K562 (cell line): ENCODE measurements around the gene TAF3. TPM values are rescaled to one million over a fixed set of nuclear protein-coding genes. Genes with fewer than 3 reads are reported as not detected.

Experiments
- ATAC-seq: fragments of 200-7000 bp; cut with Tn5 transposase; 3 replicates; pipeline ENCODE4 v1.9.1; 2020; ENCODE audit warnings: moderate library complexity
- BruUV-seq: library from RNA; stranded (reverse); fragments of 400-500 nt; replicated peaks from 2 replicates; lab custom pipeline; 2021; lab: Mats Ljungman, UMichigan
- CTCF ChIA-PET: fragments of 300-600 bp; formaldehyde crosslinking; extraction: SDS; loops from one replicate; lab custom pipeline; 2021; ENCODE audit warnings: low intra/inter-chr PET ratio; lab: Yijun Ruan, JAX
- POLR2A ChIA-PET: fragments of 300-600, 350-650 bp; sonication (Branson Sonifier 250); formaldehyde crosslinking; extraction: SDS; loops from one replicate; lab custom pipeline; 2021; ENCODE audit warnings: antibody characterized with exemption, inconsistent platforms; lab: Yijun Ruan, JAX
- DNase-seq, 4 experiments: peaks; one replicate each; pipeline versions ENCODE4 v3.0.0 to v3.0.0-alpha.2; 2011 to 2018; ENCODE audit warnings: low spot score in 3 of 4, mixed read lengths in 3 of 4; ENCODE audit errors: extremely low read depth in 1 of 4
- FAIRE-seq: peaks from 2 replicates; lab custom pipeline; 2011; peaks lifted over from hg19 to GRCh38; lab: Jason Lieb, UNC
- H2AFZ ChIP-seq: 2 replicates; pipeline ENCODE4 v1.6.0; 2011; ENCODE audit warnings: low read depth, low read length, control low read depth, inconsistent platforms
- H3K27ac ChIP-seq: fragments of 200-600 bp; 3 replicates; pipeline ENCODE4 v1.8.0; 2011; ENCODE audit warnings: low read depth, mild to moderate bottlenecking, control low read depth, inconsistent platforms, low read length, moderate library complexity, mixed read lengths; ENCODE audit errors: extremely low read depth
- H3K27me3 ChIP-seq, 2 experiments: fragments of 300-600 bp in 1 of 2; 2 replicates in 1 of 2; 3 replicates in 1 of 2; pipeline versions ENCODE4 v1.6.0 to v1.8.0; 2011; ENCODE audit warnings: inconsistent platforms in 2 of 2, low read length in 2 of 2, mild to moderate bottlenecking in 1 of 2, mixed read lengths in 1 of 2, moderate library complexity in 1 of 2; ENCODE audit not compliant: control insufficient read depth in 2 of 2, insufficient read depth in 2 of 2
- H3K36me3 ChIP-seq: fragments of 300-600 bp; 3 replicates; pipeline ENCODE4 v1.8.0; 2011; ENCODE audit warnings: mild to moderate bottlenecking, low read length, inconsistent platforms; ENCODE audit not compliant: control insufficient read depth, insufficient read depth
- H3K4me1 ChIP-seq, 2 experiments: fragments of 200-600 bp in 1 of 2; replicated peaks in 1 of 2; 2 replicates in 1 of 2; 3 replicates in 1 of 2; pipeline versions ENCODE4 v1.5.1 to v1.8.0; 2011; ENCODE audit warnings: inconsistent platforms in 2 of 2, low read length in 2 of 2, mild to moderate bottlenecking in 1 of 2, mixed read lengths in 1 of 2, moderate library complexity in 1 of 2; ENCODE audit not compliant: control insufficient read depth in 2 of 2, insufficient read depth in 2 of 2
- H3K4me2 ChIP-seq: 2 replicates; pipeline ENCODE4 v1.6.1; 2011; ENCODE audit warnings: low read length, control low read depth, inconsistent platforms, mixed read lengths; ENCODE audit not compliant: insufficient read depth
- H3K4me3 ChIP-seq: fragments of 200-600 bp; sonication (generic), shearing (Covaris generic); 2 replicates; pipeline ENCODE4 v1.5.1; 2016; ENCODE audit warnings: control low read depth, inconsistent platforms
- H3K79me2 ChIP-seq: fragments of 200-600 bp; 3 replicates; pipeline ENCODE4 v1.8.0; 2011; ENCODE audit warnings: low read length, inconsistent platforms; ENCODE audit not compliant: control insufficient read depth, insufficient read depth
- H3K9ac ChIP-seq, 2 experiments: 2 replicates each; pipeline versions ENCODE4 v1.6.0 to v1.6.1; 2011; ENCODE audit warnings: low read depth in 2 of 2, low read length in 2 of 2, control low read depth in 1 of 2, inconsistent platforms in 1 of 2, mild to moderate bottlenecking in 1 of 2, mixed read lengths in 1 of 2; ENCODE audit not compliant: insufficient read depth in 1 of 2
- H3K9me1 ChIP-seq: one replicate; pipeline ENCODE4 v1.6.0; 2011; ENCODE audit warnings: inconsistent platforms, mild to moderate bottlenecking, low read length, moderate library complexity; ENCODE audit not compliant: control insufficient read depth, insufficient read depth
- H3K9me3 ChIP-seq: replicated peaks from 2 replicates; pipeline ENCODE4 v1.5.1; 2011; ENCODE audit warnings: low read depth, low read length, inconsistent platforms; ENCODE audit not compliant: control insufficient read depth, insufficient read depth
- H4K20me1 ChIP-seq: replicated peaks from 2 replicates; pipeline ENCODE4 v1.6.1; 2011; ENCODE audit warnings: low read length, inconsistent platforms, mixed read lengths; ENCODE audit not compliant: control insufficient read depth, insufficient read depth
- NR1H2 ChIP-seq: sonication (generic); formaldehyde crosslinking; IDR thresholded peaks from 2 replicates; pipeline ENCODE4 v1.4.0; 2020; ENCODE audit warnings: mild to moderate bottlenecking, missing genetic modification reagents
- TAF7 ChIP-seq: fragments of 450-650 bp; IDR thresholded peaks from 2 replicates; pipeline ENCODE4 v1.6.1; 2016; ENCODE audit warnings: missing genetic modification characterization, missing compliant biosample characterization
- ZC3H4 ChIP-seq: sonication (generic); formaldehyde crosslinking; IDR thresholded peaks from 2 replicates; pipeline ENCODE4 v1.9.0; 2021; ENCODE audit warnings: missing genetic modification reagents, borderline replicate concordance
- ZNF124 ChIP-seq: sonication (generic); formaldehyde crosslinking; IDR thresholded peaks from 2 replicates; pipeline ENCODE4 v1.8.1; 2022; ENCODE audit warnings: missing genetic modification reagents
- ZNF586 ChIP-seq: fragments of 450-650 bp; formaldehyde crosslinking; conservative IDR thresholded peaks from 2 replicates; pipeline ENCODE4 v1.4.0; 2020; ENCODE audit warnings: mild to moderate bottlenecking, moderate library complexity
- ZNF76 ChIP-seq: fragments of 250-450 bp; sonication (Bioruptor Pico); IDR thresholded peaks from 2 replicates; pipeline ENCODE4 v1.4.0; 2020; ENCODE audit warnings: mild to moderate bottlenecking, moderate library complexity, borderline replicate concordance
- WGBS: fragments of 100-300 bp; shearing (Covaris generic); methylation state at CpG from one replicate; pipeline ENCODE4 v1.1.6; 2016; ENCODE audit warnings: low coverage, mixed read lengths; ENCODE audit not compliant: insufficient coverage; ENCODE audit errors: missing lambda C conversion rate; 5-methylcytosine and 5-hydroxymethylcytosine counted together
- in situ Hi-C: fragments of 300-500 bp; cut with MboI; formaldehyde crosslinking; loops from 4 replicates; pipeline ENCODE4 v1.15.0; 2018; ENCODE audit warnings: inconsistent platforms, mixed read lengths
- intact Hi-C: fragments of 100-400 bp; cut with micrococcal nuclease; formaldehyde crosslinking; loops from 2 replicates; pipeline ENCODE4 v1.14.2; 2022
- polyA plus RNA-seq, 8 experiments: library from polyadenylated mRNA; depleted of rRNA in 4 of 8; stranded (reverse) in 5 of 8; unstranded in 3 of 8; fragments of >200 nt; fragmentation: Nextera tagmentation in 2 of 8; fragmentation: Illumina TruSeq in 1 of 8; extraction: Ambion mirVana in 2 of 8; extraction: Trizol in 1 of 8; gene quantifications; 2 replicates each; pipeline versions ENCODE4 v1.2.1 to v1.2.3, GENCODE V29; 2011 to 2014; ENCODE audit warnings: inconsistent platforms in 1 of 8, missing spikeins in 1 of 8
- total RNA-seq, 7 experiments: library from RNA; depleted of rRNA in 6 of 7; stranded (reverse); fragments of >200 nt in 6 of 7; fragmentation: Illumina TruSeq in 2 of 7; extraction: Trizol in 2 of 7; gene quantifications; 2 replicates each; pipeline versions ENCODE4 v1.2.1 to v1.2.3, GENCODE V29; 2011 to 2021; ENCODE audit warnings: low replicate concordance in 1 of 7
- TF ChIP-seq, protein P1 (sequence below): fragments of 450-650 bp; conservative IDR thresholded peaks from 2 replicates; pipeline ENCODE4 v1.6.1; 2016; ENCODE audit warnings: missing genetic modification characterization, low read depth, mild to moderate bottlenecking, control low read depth, missing compliant biosample characterization
- TF ChIP-seq, protein P2 (sequence below), 2 experiments: fragments of 450-650 bp; IDR thresholded peaks; 2 replicates each; pipeline ENCODE4 v1.6.1; 2016
- TF ChIP-seq, protein P3 (sequence below): fragments of 250-450 bp; sonication (Bioruptor Pico); IDR thresholded peaks from 2 replicates; pipeline ENCODE4 v1.4.0; 2020; ENCODE audit warnings: mild to moderate bottlenecking, moderate library complexity, borderline replicate concordance
- TF ChIP-seq, protein P4 (sequence below): fragments of 250-450 bp; sonication (Bioruptor Pico); IDR thresholded peaks from 2 replicates; pipeline ENCODE4 v1.4.0; 2020; ENCODE audit warnings: mild to moderate bottlenecking

Gene TAF3
- total and polyA plus RNA-seq, 9 of the 15 experiments (the other 6 are each of a cell fraction or from before 2014, with no cell fraction given), result 1.5 to 9.9 (median 4.1) TPM

DNA sequence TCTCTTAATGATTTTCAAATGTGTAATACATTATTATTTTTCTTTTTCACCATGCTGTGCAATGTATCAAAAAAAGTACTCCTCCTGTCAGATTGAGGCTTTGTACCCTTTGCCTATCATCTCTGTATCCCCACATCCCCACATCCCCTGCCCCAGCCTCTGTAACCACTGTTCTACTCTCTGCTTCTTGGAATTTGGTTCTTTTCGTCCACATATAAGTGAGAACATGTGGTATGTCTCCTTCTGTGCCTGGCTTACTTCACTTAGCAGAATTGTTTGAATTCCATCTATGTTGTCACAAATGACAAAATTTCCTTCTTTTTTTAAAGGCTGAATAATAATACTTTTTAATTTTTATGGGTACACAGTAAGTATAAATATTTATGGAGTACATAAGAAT is 13.8 kb downstream of the TAF3 start:
- FAIRE-seq (no peak), DNase-seq (no peak)
- Histone ChIP-seq H4K20me1 (no peaks in the 10 kb centered on the region), H2AFZ (no peak overlapping the region), H3K79me2 (peaks cover 24% of the 10 kb centered on the region; the same call in 2 of the 3 replicates), H3K9me3 (no peaks in the 10 kb centered on the region), H3K4me2 (no peak overlapping the region), H3K27ac (no peak overlapping the region), H3K36me3 (peaks cover 9% of the 10 kb centered on the region; the same call in 2 of the 3 replicates), H3K27me3 (no peaks in the 10 kb centered on the region), H3K4me3 (no peak overlapping the region), H3K9ac (no peak overlapping the region)
- POLR2A ChIA-PET, result no interaction called here
- intact Hi-C loops, result no loop called here
- no peak for TF ChIP-seq ZNF586
- TF ChIP-seq ZNF76 (CRISPR knock-in tag), result no peak
- TF ChIP-seq TAF7 (tag), result no peak
- TF ChIP-seq ZC3H4 (CRISPR knock-in tag), result no peak
- TF ChIP-seq, protein P1, sequence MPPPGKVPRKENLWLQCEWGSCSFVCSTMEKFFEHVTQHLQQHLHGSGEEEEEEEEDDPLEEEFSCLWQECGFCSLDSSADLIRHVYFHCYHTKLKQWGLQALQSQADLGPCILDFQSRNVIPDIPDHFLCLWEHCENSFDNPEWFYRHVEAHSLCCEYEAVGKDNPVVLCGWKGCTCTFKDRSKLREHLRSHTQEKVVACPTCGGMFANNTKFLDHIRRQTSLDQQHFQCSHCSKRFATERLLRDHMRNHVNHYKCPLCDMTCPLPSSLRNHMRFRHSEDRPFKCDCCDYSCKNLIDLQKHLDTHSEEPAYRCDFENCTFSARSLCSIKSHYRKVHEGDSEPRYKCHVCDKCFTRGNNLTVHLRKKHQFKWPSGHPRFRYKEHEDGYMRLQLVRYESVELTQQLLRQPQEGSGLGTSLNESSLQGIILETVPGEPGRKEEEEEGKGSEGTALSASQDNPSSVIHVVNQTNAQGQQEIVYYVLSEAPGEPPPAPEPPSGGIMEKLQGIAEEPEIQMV (tag), result no peak
- TF ChIP-seq ZNF124, result no peak
- TF ChIP-seq, protein P2, sequence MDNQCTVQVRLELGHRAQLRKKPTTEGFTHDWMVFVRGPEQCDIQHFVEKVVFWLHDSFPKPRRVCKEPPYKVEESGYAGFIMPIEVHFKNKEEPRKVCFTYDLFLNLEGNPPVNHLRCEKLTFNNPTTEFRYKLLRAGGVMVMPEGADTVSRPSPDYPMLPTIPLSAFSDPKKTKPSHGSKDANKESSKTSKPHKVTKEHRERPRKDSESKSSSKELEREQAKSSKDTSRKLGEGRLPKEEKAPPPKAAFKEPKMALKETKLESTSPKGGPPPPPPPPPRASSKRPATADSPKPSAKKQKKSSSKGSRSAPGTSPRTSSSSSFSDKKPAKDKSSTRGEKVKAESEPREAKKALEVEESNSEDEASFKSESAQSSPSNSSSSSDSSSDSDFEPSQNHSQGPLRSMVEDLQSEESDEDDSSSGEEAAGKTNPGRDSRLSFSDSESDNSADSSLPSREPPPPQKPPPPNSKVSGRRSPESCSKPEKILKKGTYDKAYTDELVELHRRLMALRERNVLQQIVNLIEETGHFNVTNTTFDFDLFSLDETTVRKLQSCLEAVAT (IDR thresholded peaks at IDR 0.05), result no peak
- TF ChIP-seq, protein P3, sequence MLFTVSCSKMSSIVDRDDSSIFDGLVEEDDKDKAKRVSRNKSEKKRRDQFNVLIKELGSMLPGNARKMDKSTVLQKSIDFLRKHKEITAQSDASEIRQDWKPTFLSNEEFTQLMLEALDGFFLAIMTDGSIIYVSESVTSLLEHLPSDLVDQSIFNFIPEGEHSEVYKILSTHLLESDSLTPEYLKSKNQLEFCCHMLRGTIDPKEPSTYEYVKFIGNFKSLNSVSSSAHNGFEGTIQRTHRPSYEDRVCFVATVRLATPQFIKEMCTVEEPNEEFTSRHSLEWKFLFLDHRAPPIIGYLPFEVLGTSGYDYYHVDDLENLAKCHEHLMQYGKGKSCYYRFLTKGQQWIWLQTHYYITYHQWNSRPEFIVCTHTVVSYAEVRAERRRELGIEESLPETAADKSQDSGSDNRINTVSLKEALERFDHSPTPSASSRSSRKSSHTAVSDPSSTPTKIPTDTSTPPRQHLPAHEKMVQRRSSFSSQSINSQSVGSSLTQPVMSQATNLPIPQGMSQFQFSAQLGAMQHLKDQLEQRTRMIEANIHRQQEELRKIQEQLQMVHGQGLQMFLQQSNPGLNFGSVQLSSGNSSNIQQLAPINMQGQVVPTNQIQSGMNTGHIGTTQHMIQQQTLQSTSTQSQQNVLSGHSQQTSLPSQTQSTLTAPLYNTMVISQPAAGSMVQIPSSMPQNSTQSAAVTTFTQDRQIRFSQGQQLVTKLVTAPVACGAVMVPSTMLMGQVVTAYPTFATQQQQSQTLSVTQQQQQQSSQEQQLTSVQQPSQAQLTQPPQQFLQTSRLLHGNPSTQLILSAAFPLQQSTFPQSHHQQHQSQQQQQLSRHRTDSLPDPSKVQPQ (CRISPR knock-in tag), result no peak
- TF ChIP-seq, protein P4, sequence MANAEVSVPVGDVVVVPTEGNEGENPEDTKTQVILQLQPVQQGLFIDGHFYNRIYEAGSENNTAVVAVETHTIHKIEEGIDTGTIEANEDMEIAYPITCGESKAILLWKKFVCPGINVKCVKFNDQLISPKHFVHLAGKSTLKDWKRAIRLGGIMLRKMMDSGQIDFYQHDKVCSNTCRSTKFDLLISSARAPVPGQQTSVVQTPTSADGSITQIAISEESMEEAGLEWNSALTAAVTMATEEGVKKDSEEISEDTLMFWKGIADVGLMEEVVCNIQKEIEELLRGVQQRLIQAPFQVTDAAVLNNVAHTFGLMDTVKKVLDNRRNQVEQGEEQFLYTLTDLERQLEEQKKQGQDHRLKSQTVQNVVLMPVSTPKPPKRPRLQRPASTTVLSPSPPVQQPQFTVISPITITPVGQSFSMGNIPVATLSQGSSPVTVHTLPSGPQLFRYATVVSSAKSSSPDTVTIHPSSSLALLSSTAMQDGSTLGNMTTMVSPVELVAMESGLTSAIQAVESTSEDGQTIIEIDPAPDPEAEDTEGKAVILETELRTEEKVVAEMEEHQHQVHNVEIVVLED (CRISPR knock-in tag), result no peak
- TF ChIP-seq NR1H2, result no peak
- TF ChIP-seq, all 486 proteins: peak for 0
- WGBS, result 80% methylated on average over 1 of the region's 1 CpG
- in situ Hi-C loops, result no loop called here
- no peaks in the 10 kb centered on the region for H3K9me1 ChIP-seq
- ATAC-seq, result no peak
- no peaks in the 10 kb centered on the region; a peak in 1 of 5 replicates for H3K4me1 ChIP-seq
- no TSS peak for BruUV-seq
- CTCF ChIA-PET, result no interaction called here
